DMS 273 (cell line): ENCODE measurements around the gene CAPN9.
A peak's percentile ranks its signal among the peaks of the same experiment; 100 is the strongest.

Source experiments
- DNase-seq: peaks from one replicate; lab custom pipeline; 2025; ENCODE audit not compliant: unreplicated experiment; lab: John Stamatoyannopoulos, UW

CAPN9 gene

GRCh38 chr1:230768903-230769570 is 21.8 kb downstream of the CAPN9 start:
- DNase-seq: no peak

GRCh38 chr1:230770317-230770716 is 23.1 kb downstream of the CAPN9 start:
- DNase-seq: no peak

GRCh38 chr1:230771773-230772354 is 24.7 kb downstream of the CAPN9 start:
- no peak for DNase-seq

GRCh38 chr1:230772457-230773395 is 25.5 kb downstream of the CAPN9 start:
- peak; percentile 82 for DNase-seq

- DNase-seq: no peak
Observed at GRCh38 chr1:230773396-230774033, 26.3 kb downstream of the CAPN9 start.

- DNase-seq: no peak
Observed at GRCh38 chr1:230778916-230779590, 31.9 kb downstream of the CAPN9 start.

GRCh38 chr1:230781131-230781530 is 33.9 kb downstream of the CAPN9 start:
- DNase-seq: no peak

- peak; percentile 8 for DNase-seq
Observed at GRCh38 chr1:230781594-230781993, 34.4 kb downstream of the CAPN9 start.

GRCh38 chr1:230784163-230784562 is 37.0 kb downstream of the CAPN9 start:
- no peak for DNase-seq

GRCh38 chr1:230785636-230786384 is 38.6 kb downstream of the CAPN9 start:
- DNase-seq: no peak

GRCh38 chr1:230786385-230786753 is 39.2 kb downstream of the CAPN9 start:
- DNase-seq: no peak

GRCh38 chr1:230787471-230787870 is 40.3 kb downstream of the CAPN9 start:
- no peak for DNase-seq

- no peak for DNase-seq
Observed at GRCh38 chr1:230788561-230789275, 41.5 kb downstream of the CAPN9 start.

GRCh38 chr1:230790026-230790425 is 42.8 kb downstream of the CAPN9 start:
- DNase-seq: no peak

GRCh38 chr1:230791986-230792564 is 44.9 kb downstream of the CAPN9 start:
- DNase-seq: no peak

- peak; percentile 49 for DNase-seq
Observed at GRCh38 chr1:230792691-230793462, 45.7 kb downstream of the CAPN9 start.

- no peak for DNase-seq
Observed at GRCh38 chr1:230793463-230793745, 46.2 kb downstream of the CAPN9 start.

GRCh38 chr1:230794431-230794830 is 47.2 kb downstream of the CAPN9 start:
- DNase-seq: peak; percentile 89
